HG03575 (cell line): ENCODE measurements around the gene NUS1.
"Not testable (repeated sequence)": the region's sequence is repeated elsewhere in the genome, so short reads cannot be mapped to it uniquely, and the experiment has no call there.

Experiments
- ATAC-seq: cut with Tn5 transposase; IDR thresholded peaks from one replicate; pipeline ENCODE4 v1.9.1; 2021; ENCODE audit not compliant: unreplicated experiment, insufficient number of reproducible peaks, low FRiP score; ENCODE audit errors: extremely low read depth

The NUS1 gene

GRCh38 chr6:117706504-117706903 is 31.2 kb downstream of the NUS1 start:
- no peak for ATAC-seq

GRCh38 chr6:117706936-117707509 is 31.8 kb downstream of the NUS1 start:
- ATAC-seq: not testable (repeated sequence)

GRCh38 chr6:117711369-117711768 is 36.1 kb downstream of the NUS1 start:
- no peak for ATAC-seq

- ATAC-seq: no peak
These were observed 43.6 kb downstream of the NUS1 start for GRCh38 chr6:117718895-117719294.

- not testable (repeated sequence) for ATAC-seq
These were observed 46.3 kb downstream of the NUS1 start for GRCh38 chr6:117721520-117721919.

- no peak for ATAC-seq
These were observed 53.4 kb downstream of the NUS1 start for GRCh38 chr6:117728626-117729025.

- ATAC-seq: no peak
These were observed 54.3 kb downstream of the NUS1 start for GRCh38 chr6:117729613-117730012.

GRCh38 chr6:117733341-117733740 is 58.1 kb downstream of the NUS1 start:
- no peak for ATAC-seq

GRCh38 chr6:117739869-117740268 is 64.6 kb downstream of the NUS1 start:
- ATAC-seq: no peak

GRCh38 chr6:117740605-117741004 is 65.3 kb downstream of the NUS1 start:
- ATAC-seq: no peak

- not testable (repeated sequence) for ATAC-seq
These were observed 75.4 kb downstream of the NUS1 start for GRCh38 chr6:117750675-117751074.
